ENCODE measurements around the gene EYA4.

The EYA4 gene

GRCh38 chr6:133259561-133259960, 18.4 kb downstream of the EYA4 start:
- no peak overlapping the region for H3K4me3 ChIP-seq (ENCODE audit: insufficient read depth, low read length, poor library complexity, severe bottlenecking)
- H3K79me2 ChIP-seq (ENCODE audit: insufficient read depth, low read length): no peaks in the 10 kb centered on the region
- H4K20me1 ChIP-seq (ENCODE audit: low read depth, low read length): no peaks in the 10 kb centered on the region; the same call in 1 of the 2 replicates
- H3K9ac ChIP-seq (ENCODE audit: low read length): no peak overlapping the region
- no peaks in the 10 kb centered on the region for H3F3A ChIP-seq (ENCODE audit: insufficient read depth)
- H3K9me2 ChIP-seq (replicated peaks; ENCODE audit: insufficient read depth, low read length): no peaks in the 10 kb centered on the region
- H3K36me3 ChIP-seq (ENCODE audit: low read length): no peaks in the 10 kb centered on the region
- no peaks in the 10 kb centered on the region for H3K9me3 ChIP-seq (ENCODE audit: insufficient read depth, low read length)
- TF ChIP-seq CTCF (IDR thresholded peaks at IDR 0.05; ENCODE audit: insufficient read depth, low read length, poor library complexity, severe bottlenecking) (no peak), EZH2phosphoT487 (conservative IDR thresholded peaks at IDR 0.05; ENCODE audit: low read length) (no peak)
- H3K27me3 ChIP-seq (ENCODE audit: low read length): no peaks in the 10 kb centered on the region
- no peak overlapping the region for H2AFZ ChIP-seq (ENCODE audit: low read depth, low read length, severe bottlenecking)
- H3K27ac ChIP-seq (ENCODE audit: low read depth, low read length): no peak overlapping the region
- no peak overlapping the region for H3K4me2 ChIP-seq (ENCODE audit: low read depth, low read length, poor library complexity, severe bottlenecking)

DNA sequence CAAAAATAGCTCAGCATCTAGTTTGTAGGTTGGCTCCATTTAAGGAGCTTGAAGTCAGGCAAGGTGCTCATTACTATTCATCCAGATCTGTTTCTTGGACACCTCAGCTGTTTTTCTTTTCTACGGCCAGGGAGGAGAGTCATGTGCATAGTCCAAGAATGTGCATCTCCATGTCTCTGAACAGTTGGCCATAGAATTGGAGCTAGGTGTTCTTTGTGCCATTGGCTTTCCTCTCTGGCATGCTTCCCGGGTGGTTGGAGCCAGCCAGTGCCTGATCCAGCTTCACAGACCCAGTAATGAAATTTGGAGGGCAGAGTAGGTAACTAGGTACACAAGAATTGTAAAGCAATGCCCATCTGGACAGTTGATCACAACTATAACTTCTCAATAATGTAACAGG, 21.6 kb downstream of the EYA4 start:
- H3K36me3 ChIP-seq (ENCODE audit: low read length): no peaks in the 10 kb centered on the region

DNA sequence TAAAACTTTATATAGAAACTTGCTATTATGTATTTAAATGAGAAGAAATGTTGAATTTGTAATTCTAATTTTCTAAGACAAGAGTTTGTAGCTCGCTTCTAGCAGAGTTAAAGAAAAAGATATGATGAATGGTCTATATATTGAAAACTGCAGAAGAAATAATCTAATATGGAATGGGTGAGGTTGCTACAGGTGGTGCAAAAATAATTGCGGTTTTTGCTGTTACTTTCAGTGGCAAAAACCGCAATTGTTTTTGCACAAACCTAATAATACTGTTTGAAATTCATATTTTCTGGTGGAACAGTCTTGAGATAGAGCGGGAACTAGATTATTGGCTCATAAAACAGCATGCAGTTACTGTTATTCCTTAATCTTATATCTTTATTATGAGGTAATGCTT, 23.9 kb downstream of the EYA4 start:
- no peaks in the 10 kb centered on the region for H3K27me3 ChIP-seq (ENCODE audit: low read length)

More for the DNA sequence above, 21.6 kb downstream of the EYA4 start:
- Histone ChIP-seq H3K4me3 (ENCODE audit: insufficient read depth, low read length, poor library complexity, severe bottlenecking) (no peak overlapping the region), H2AFZ (ENCODE audit: low read depth, low read length, severe bottlenecking) (no peak overlapping the region), H3K27ac (ENCODE audit: low read depth, low read length) (no peak overlapping the region), H3K27me3 (ENCODE audit: low read length) (no peaks in the 10 kb centered on the region), H3K9me2 (replicated peaks; ENCODE audit: insufficient read depth, low read length) (no peaks in the 10 kb centered on the region), H3K4me2 (ENCODE audit: low read depth, low read length, poor library complexity, severe bottlenecking) (no peak overlapping the region), H3K9ac (ENCODE audit: low read length) (no peak overlapping the region), H3K9me3 (ENCODE audit: insufficient read depth, low read length) (no peaks in the 10 kb centered on the region), H3F3A (ENCODE audit: insufficient read depth) (no peaks in the 10 kb centered on the region), H3K79me2 (ENCODE audit: insufficient read depth, low read length) (no peaks in the 10 kb centered on the region), H4K20me1 (ENCODE audit: low read depth, low read length) (no peaks in the 10 kb centered on the region)
- TF ChIP-seq CTCF (IDR thresholded peaks at IDR 0.05; ENCODE audit: insufficient read depth, low read length, poor library complexity, severe bottlenecking): no peak
- TF ChIP-seq EZH2phosphoT487 (conservative IDR thresholded peaks at IDR 0.05; ENCODE audit: low read length): no peak

More for the DNA sequence above, 23.9 kb downstream of the EYA4 start:
- no peak overlapping the region for H3K4me2 ChIP-seq (ENCODE audit: low read depth, low read length, poor library complexity, severe bottlenecking)
- H2AFZ ChIP-seq (ENCODE audit: low read depth, low read length, severe bottlenecking): no peak overlapping the region
- TF ChIP-seq EZH2phosphoT487 (conservative IDR thresholded peaks at IDR 0.05; ENCODE audit: low read length) (no peak), CTCF (IDR thresholded peaks at IDR 0.05; ENCODE audit: insufficient read depth, low read length, poor library complexity, severe bottlenecking) (no peak)
- no peaks in the 10 kb centered on the region for H3K79me2 ChIP-seq (ENCODE audit: insufficient read depth, low read length)
- H3K36me3 ChIP-seq (ENCODE audit: low read length): no peaks in the 10 kb centered on the region
- no peaks in the 10 kb centered on the region for H4K20me1 ChIP-seq (ENCODE audit: low read depth, low read length)
- H3K9ac ChIP-seq (ENCODE audit: low read length): no peak overlapping the region
- no peak overlapping the region for H3K27ac ChIP-seq (ENCODE audit: low read depth, low read length)
- no peaks in the 10 kb centered on the region for H3F3A ChIP-seq (ENCODE audit: insufficient read depth)
- no peaks in the 10 kb centered on the region for H3K9me2 ChIP-seq (replicated peaks; ENCODE audit: insufficient read depth, low read length)
- no peaks in the 10 kb centered on the region for H3K9me3 ChIP-seq (ENCODE audit: insufficient read depth, low read length)
- no peak overlapping the region for H3K4me3 ChIP-seq (ENCODE audit: insufficient read depth, low read length, poor library complexity, severe bottlenecking)

Data from SU-DHL-6 (cell line).